UCSD-AML1 (cell line): ENCODE data around the gene LOXL4.

ENCODE experiments used
- DNase-seq: peaks from one replicate; lab custom pipeline; 2025; ENCODE audit not compliant: unreplicated experiment; lab: John Stamatoyannopoulos, UW

Gene LOXL4

DNA sequence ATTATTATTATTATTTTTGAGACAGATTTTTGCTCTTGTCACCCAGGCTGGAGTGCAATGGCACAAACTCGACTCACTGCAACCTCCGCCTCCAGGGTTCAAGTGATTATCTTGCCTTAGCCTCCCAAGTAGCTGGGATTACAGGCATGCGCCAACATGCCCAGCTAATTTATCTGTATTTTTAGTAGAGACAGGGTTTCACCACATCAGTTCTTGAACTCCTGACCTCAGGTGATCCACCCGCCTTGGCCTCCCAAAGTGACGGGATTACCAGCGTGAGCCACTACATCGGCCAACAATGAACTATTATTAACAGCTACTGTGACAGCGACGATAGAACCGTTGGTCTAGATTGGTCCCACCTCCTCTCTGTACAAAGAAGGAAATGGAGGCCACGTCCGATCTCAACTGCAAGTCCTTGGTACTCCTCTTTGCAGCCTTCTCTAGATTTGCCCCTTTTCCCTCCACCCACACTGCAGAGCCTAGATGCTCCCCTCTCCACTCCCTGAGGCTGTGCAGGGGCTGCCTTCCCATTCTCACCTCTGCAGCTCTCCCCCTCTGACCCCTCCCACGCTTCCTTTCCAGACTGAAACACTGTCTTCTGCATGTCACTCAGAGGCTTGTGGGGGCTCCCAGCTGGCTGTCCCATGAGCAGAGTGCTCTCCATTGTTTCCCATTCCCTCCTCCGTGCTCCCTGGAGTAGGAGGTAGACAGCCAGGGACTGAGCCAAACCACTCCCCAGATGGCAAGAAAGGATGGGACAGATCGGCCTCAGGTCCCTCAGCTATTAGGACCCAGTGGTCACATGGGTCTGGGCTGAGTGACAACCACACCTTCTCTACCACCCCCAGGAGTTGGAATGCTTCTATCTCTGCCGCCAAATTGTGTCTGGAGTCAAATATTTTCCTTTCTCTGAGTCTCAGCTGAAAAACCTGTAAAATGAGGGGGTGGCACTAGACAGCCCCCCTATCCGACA, 2.3 kb downstream of the LOXL4 start:
- DNase-seq: no peak

DNA sequence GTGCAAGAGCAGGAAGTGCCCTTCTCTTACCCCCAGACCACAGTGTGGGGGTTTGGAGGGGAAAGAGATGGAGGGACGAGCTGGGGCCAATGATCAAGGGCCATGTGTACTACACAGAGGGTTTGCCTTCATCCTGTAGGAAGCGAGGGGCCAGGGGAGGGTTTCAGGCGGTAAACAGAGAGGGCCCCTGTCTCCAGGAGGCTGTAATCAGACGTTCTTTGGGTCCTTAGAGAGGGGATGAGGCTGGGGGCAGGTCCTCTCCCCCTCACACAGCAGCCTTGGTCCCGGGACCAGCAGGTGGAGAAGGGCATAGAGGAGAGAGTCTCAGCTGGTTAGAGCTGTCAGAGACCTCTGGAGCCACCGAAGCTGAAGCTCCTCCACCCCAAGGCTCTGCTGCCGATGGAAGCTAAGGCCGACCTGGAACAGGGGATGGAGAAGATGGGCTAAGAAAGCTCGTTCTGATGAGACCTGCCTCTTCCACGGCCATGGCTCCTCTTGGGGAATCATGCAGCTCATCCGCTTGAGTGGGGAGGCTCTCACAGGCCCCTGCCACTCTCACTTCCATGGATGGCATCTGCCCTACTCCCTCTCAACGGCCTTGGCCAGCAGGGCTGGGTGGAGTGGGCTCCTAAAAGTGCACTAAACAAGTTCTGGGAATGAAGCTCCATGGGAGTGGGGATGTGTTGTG, 3.5 kb downstream of the LOXL4 start:
- no peak for DNase-seq

DNA sequence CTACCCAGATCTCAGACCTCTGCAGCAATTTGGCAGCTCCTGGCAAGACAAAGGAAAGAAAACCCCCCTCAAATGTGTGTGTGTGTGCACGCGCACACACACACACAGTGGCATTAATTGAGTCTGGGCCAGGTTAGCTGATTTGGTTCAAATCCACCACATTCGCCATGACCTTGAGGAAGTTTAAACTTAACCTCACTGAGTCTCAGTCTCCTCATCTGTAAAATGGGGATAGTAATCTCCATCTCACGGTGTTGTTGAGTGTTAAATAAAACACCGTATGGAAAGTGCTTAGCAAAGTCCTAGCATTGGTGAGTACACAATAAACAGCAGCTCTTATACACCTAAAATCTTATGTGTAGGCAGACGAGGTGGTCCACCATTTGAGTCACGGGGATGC, 4.9 kb downstream of the LOXL4 start:
- DNase-seq: no peak

DNA sequence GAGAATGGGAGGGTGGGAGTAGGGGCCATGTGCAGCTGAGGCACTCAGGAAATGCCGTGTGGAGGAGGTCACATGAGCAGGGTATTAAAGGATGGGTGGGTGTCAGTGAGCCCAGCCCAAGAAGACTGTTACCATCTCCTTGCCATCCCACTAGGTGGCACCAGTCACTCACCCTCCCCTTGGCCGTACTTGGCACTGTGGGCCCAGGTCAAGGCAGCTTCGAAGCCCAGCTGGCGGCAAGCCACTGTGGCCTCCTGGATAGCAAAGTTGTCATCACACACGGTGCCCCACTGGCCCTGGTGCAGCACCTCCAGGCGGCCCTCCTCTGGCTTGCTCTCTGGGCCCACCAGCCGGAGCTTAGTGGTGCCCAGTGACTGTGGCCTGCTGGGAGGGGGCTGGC, 5.4 kb downstream of the LOXL4 start:
- DNase-seq: peak; percentile 37

DNA sequence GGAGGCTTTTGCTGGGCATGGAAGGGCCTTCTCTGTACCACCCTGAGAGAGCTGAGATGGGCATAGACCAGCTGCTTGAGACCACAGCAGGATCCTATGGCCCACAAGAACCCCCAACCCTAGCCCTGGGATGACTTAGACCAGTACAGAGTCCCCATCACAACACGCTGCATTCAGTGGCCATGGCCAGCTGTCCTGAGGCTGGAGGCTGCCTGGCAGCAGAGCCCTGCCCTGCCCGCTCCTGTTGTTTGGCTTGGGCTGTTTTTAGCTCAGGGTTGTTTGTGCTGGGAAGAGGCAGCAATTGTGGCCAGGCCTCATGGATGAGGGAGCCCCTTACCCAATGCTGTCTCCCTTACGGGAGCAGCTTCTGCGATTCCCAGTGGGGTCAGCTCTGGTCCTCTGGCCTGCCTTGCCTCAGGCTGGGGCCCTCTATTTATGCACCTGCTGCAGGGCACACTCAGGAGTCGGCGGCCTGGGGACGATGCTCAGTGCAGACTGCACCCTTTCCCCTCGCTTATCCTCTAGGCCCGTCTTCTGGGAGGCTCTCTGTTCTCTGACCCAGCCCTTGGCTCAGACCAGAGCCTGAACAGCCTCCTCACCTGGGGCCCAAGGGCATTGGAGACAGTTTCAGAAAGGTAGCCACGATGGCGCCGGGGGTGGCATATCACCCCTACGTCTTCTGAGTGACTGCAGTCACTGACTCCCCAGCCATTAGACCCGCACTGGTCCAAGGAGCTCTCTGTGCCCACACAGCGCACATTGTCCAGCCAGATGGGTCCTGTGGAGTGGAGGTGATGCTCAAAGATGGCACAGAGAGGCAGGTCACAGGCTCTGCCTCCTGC, 6.3 kb downstream of the LOXL4 start:
- no peak for DNase-seq

DNA sequence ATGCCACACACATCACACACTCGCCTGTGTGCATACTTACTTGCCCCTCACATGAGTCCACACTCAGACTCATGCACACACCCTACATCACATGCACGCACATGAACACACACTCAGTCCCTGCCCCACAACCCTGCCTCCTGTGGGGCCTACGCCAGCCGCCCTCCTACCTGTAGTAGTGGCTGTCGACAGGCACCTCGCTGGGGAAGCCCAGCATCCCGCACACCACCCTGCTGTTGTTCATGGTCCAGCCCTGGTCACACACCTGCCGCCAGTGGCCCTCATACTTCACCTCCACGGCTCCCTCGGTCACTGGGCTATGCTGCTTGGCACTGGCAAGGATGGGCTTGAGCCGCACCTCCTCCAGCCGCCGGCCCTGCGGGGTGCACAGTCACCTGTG, 7.2 kb downstream of the LOXL4 start:
- DNase-seq: no peak

DNA sequence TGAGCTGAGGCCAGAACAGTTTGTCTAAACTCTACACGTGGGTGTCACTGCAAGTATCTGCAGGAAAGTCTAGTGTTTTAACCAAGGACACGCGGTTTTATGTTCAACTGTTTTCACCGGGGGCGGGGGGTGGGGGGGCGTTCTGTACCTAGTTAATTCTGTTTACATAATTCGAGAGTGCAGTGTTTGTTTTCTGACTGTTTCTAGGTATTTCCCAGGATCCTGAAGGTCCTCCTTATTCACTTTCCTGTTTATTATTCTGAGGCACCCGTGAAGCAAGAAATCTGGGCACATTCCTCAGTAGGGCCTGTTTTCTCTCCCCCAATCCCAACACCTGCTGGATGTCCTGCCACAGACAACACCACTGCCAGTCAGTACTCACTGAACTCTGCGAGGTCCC, 7.6 kb downstream of the LOXL4 start:
- DNase-seq: no peak

DNA sequence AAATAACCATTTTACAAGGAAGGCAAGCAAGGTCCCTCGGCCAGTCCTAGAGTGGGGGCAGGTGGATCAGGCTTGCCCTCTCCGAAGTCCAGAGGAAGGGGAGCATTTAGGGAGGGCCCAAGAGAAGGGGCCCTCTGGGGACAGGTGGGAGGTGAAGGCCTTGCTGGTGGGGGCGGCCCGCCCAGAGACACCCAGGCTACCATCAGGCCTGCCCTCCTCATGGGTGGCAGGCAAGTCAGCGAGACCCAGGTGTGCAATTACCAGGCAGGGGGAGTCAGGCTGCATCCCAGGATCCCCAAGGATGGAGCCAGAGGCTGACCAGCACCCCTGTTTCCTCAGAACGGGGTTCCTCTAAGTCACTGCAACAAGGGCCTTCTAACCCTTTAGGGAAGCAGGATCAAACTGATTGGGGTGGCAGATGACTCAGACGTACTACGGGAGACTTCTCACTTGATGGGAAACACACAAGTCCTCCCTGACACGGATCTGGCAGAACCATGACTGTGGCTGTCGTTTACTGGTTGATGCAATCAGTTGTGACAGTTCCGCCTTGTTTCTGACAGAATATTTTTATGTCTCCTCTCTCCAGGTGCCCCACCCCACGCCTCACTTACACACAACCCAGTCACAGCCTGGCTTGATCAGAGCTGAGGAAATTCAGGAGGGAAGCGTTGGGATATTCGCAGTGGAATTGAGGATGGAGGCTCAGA, 8.2 kb downstream of the LOXL4 start:
- no peak for DNase-seq

DNA sequence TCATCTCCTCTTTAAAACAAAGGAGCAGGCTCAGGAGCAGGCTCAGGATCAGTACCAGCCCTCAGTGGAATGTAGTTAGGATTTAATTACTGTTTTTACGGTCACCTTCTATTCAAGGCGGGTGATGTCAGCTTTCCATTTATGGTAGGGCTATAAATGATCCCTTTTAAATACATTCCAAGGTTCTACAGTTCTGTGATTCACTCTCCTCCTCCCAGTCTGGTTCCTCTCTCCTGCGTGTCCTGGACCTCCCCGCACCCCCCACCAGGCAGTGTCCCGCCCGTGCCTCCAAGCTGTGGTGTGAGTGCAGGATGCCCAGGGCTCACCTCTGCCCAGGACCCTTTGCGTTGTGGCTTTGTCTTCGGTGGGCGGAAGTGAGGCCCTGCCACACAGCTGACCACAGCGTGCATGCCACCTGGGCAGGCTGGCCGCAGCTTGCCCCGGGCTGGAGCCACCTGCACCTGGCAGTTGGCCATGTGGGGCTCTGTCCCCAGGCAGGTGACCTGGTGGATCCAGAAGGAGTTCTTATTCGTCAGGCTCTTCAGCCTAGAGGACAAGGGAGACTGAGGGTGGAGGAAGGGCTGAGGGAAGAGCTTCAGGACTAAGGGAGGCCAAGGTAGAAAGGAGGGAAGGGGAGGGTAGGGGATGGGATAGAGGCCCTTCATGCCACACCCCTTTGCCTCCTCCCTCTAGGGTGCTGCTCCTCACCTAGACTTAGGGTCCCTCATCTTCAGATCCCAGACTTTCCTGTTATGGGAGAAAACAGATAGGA, 9.1 kb downstream of the LOXL4 start:
- no peak for DNase-seq

DNA sequence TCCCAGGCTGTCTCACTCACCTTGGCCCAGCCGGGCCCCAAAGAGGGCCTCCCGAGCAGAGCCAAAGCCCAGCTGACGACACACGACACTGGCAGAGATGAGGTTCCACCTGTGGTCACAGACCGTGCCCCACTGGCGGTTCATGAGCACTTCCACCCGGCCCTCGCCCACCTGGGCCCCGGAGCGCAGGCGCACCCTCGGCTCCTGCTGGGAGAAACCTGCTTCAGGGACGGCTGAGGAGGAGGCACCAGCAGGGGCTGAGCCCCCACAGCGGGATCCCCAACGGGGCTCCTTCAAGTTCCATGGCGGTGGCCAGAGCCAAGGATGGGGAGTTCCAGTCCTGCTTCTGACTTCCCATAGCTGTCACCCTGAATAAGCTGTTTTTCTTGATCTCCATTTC, 10.0 kb downstream of the LOXL4 start:
- no peak for DNase-seq

DNA sequence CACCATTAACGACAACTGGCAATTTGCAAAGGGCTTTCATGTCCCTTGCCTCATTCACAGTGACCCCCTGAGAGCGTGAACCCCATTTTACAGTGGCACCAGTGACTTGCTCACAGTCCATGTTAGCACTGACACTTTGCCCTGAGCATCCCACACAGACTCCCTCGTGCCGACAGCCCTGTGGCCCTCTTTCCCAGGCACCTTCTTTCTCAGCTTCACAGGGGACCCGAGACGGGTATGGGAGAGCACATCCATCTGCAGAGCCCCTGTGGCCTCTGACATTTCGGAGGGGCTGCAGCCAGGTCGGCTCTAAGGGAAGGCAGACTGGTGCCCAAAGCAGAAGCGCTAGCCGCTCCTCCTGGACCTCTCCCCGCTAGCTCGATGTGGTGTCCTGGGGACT, 10.8 kb downstream of the LOXL4 start:
- DNase-seq: no peak

DNA sequence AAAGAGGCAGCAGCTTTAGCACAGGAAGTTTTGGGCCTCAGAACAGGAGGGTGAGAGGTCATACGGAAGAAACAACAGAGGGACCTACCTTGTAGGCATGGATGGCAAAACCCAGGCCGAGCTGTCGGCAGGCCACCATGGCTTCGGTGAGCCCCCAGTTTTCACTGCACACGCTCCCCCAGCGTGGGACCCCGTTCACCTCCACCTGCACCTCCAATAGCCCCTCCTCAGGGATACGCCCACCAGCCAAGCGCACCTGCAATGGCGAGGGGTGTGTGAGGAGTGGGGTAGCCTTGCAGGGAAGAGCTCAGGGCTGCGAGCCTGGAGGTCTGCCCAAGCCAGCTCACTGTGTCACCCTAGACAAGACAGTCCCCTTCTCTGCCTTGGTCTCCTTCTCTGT, 11.3 kb downstream of the LOXL4 start:
- DNase-seq: no peak

DNA sequence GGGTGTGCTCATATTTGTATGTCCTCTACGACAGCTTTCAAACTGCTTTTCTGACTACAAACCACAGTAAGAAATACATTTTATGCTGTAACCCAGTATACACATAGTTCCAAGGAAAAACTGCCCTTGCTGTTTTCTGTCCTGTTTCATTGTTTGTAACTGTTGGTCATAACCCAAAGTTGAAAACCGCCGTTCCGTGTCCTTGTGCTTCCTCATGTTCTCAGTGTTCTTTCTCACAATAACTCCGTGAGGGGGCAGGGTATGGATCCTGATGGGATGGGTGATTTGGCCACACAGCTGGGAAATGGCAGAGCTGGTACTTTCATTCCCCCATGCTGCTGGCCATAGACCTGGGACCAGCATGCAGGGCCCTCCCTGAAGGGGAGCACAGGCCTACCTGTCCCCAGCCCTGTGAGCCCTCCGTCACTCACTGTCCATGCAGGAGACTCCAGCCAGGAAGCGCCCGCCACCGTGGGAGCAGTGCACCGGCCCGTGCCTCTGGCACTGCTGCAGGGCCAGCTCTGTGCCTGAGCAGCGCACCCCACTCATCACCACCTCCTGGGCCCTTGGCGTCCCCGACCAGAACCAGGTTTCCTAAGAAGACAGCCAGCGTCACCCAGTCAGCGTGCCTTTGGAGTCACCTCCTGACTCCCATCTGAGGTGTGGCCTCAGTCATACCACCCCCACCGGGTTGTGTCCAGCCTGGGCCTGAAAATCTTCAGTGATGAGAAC, 12.7 kb downstream of the LOXL4 start:
- DNase-seq: no peak

DNA sequence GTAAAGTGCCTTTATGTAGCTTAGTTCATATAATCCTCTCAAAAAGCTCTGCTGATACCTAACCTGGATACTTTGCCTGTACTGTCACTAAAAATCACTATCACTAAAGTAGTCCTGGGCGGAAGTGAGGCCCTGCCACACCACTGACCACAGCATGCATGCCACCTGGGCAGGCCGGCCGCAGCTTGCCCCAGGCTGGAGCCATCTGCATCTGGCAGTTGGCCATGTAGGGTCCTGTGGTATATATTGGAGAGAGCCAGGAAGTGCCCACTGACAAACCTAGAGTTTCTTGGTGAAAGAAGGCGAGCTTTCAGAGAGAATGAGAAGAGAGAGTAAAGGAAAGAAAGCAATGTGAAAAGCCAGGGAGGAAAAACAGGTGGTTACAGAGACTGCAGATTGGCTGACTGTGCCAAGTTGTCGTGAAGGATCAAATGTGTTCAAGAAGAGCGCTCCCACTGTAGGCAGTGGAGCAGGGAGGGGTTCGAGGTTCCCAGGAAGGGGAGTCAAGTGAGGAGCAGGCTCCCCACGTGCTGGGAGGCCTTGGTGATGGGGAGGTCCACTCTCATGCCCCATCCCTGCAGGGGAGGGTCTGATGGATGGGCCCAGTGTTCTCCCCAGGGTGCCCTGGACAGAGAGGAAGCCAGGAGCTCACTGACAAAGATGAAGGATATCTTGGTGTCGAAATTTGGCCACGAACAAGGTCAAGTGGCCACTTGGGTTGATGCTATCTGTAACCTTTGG, 13.6 kb downstream of the LOXL4 start:
- no peak for DNase-seq

DNA sequence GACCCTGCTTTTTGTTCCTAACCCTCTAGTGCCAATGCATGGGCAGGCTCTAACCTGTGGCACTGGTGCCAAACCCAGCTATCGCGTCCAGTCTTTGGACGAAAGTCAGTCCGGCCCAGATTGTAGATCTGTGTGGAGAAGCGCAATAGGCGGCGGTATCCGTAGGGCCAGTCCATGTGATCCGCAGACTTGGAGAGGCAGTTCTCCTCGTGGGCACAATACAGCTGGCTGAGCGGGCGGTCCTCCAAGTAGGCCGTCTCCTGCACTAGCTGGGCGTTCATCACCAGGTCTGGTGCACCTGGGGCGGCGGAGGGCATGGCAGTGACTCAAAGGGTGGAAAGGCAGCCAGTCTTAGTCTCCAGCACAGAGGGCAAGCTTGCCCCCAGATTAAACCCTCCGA, 14.5 kb downstream of the LOXL4 start:
- DNase-seq: no peak

DNA sequence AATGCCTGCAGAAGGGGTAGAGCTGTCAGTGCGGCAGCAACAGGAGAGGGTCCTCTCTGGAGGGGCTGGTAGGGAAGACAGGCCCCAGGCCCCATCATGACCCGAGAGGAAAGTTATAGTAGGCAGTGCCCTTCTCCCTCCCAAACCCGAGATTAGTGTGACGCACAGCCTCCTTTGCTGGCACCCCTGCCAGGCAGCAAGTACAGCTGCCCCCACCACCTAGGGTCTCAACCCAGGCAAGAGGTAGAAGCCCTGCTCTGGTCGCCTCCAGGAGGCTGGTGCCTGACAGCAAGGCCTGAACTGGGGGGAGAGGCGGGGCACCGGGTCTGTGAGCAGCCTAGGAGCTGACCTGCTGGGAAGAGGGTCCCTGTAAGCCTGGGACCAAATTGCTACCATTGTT, 15.5 kb downstream of the LOXL4 start:
- DNase-seq: no peak

DNA sequence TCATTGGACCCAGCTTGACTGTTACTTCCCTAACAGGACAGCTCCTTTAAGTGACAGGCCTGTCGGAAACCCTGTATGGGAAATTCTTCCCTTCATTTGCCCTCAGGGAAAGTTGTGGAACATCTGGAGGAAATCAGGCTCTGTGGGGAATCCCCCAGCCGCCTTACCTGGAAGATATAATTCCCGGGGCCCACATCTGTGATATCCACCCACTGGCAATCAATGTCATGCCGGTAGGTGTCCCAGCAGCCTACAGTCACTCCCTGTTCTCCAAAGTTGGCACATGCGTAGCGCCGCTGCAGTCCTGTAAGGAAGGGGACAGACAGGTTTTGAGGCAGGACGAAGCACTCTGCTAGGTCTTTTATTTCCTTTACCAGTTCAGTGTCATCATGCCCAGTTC, 16.6 kb downstream of the LOXL4 start:
- DNase-seq: no peak

DNA sequence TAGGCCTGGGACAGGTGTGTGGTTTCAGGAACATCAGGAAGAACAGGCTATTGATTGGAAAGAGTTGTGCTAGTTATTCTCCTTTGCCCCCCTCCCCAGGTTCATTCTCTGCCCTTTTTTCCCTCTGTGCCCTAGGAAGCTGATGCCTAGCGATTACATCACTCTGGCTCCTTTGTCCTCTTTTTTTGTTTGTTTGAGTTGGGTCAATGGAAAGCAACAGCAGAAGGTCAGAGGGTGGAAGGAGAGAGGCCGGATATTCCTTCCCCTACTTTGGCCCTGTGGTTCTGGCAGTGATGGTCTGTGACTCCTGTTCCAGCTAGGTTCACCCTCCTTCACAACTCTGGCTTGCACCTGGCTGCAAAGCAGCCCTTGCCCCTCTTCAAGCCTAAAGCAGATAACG, 18.9 kb downstream of the LOXL4 start:
- DNase-seq: no peak

DNA sequence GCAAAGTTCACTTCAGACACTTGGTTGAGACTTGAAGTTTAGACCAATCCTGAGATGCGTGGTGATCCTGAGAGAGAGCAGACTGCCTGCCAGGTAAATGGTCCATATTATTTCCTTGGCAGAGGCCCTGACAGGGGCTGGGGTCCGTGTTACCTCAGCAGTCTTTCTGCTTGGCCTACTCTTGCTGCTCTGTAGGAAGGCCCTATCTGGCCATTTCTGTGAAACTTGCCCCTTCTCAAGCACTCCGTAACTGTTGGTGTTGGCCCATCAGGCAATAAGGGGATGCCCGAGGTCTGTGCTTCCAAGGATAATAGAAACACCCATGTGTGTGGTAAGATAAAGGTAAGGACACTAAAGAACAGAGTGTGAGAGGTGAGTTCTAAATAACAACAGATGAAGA, 20.0 kb downstream of the LOXL4 start:
- no peak for DNase-seq
